ENCODE data around the gene PRLR.

GRCh38 chr5:35274839-35275509, 44.7 kb upstream of the PRLR start:
- TF ChIP-seq POLR2AphosphoS5 (IDR thresholded peaks at IDR 0.05; ENCODE audit: low read depth) (no peak), EZH2 (IDR thresholded peaks at IDR 0.05; ENCODE audit: low read depth, unreplicated experiment) (no peak), REST (IDR thresholded peaks at IDR 0.05; ENCODE audit: unreplicated experiment) (no peak), EZH2phosphoT487 (IDR thresholded peaks at IDR 0.05; ENCODE audit: unreplicated experiment) (no peak), ZNF331 (CRISPR knock-in tag; IDR thresholded peaks at IDR 0.05; ENCODE audit: low read depth) (no peak)
- TF ChIP-seq, protein P1, sequence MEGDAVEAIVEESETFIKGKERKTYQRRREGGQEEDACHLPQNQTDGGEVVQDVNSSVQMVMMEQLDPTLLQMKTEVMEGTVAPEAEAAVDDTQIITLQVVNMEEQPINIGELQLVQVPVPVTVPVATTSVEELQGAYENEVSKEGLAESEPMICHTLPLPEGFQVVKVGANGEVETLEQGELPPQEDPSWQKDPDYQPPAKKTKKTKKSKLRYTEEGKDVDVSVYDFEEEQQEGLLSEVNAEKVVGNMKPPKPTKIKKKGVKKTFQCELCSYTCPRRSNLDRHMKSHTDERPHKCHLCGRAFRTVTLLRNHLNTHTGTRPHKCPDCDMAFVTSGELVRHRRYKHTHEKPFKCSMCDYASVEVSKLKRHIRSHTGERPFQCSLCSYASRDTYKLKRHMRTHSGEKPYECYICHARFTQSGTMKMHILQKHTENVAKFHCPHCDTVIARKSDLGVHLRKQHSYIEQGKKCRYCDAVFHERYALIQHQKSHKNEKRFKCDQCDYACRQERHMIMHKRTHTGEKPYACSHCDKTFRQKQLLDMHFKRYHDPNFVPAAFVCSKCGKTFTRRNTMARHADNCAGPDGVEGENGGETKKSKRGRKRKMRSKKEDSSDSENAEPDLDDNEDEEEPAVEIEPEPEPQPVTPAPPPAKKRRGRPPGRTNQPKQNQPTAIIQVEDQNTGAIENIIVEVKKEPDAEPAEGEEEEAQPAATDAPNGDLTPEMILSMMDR (conservative IDR thresholded peaks at IDR 0.05; ENCODE audit: low read depth in 2 of 2), result no peak
